Suprapubic skin (tissue), 4 donors: ENCODE data around the gene CDH8. TPM values are rescaled to one million over a fixed set of nuclear protein-coding genes. Genes with fewer than 3 reads are reported as not detected.
"Not testable (repeated sequence)": the region's sequence is repeated elsewhere in the genome, so short reads cannot be mapped to it uniquely, and the experiment has no call there.

Experiments
- DNase-seq, 2 donors: peaks; one replicate each; pipeline ENCODE4 v3.0.0-alpha.2; 2019; ENCODE audit warnings: low spot score in 2 of 2
- H3K27ac ChIP-seq: fragments of 200-600 bp; sonication (generic); one replicate; pipeline ENCODE4 v1.5.1; 2019
- H3K27me3 ChIP-seq: fragments of 200-600 bp; sonication (generic); one replicate; pipeline ENCODE4 v1.5.1; 2019
- H3K36me3 ChIP-seq: fragments of 200-600 bp; sonication (generic); one replicate; pipeline ENCODE4 v1.5.1; 2019
- H3K4me1 ChIP-seq: fragments of 200-600 bp; sonication (generic); one replicate; pipeline ENCODE4 v1.5.1; 2019
- H3K4me3 ChIP-seq: fragments of 200-600 bp; sonication (generic); one replicate; pipeline ENCODE4 v1.5.1; 2019; ENCODE audit warnings: mild to moderate bottlenecking
- H3K9me3 ChIP-seq: fragments of 200-600 bp; sonication (generic); one replicate; pipeline ENCODE4 v1.5.1; 2019
- CTCF ChIP-seq, 2 donors: fragments of 200-600 bp in 1 of 2; fragments of 450-650 bp in 1 of 2; sonication (generic) in 1 of 2; IDR thresholded peaks; one replicate each; pipeline ENCODE4 v1.5.1; 2016 to 2019; ENCODE audit warnings: antibody characterized with exemption in 2 of 2, mild to moderate bottlenecking in 1 of 2, moderate library complexity in 1 of 2
- EP300 ChIP-seq: sonication (generic); formaldehyde crosslinking; IDR thresholded peaks from one replicate; pipeline ENCODE4 v1.6.1; 2017; ENCODE audit warnings: antibody characterized with exemption
- POLR2A ChIP-seq, 2 donors: fragments of 450-650 bp; IDR thresholded peaks; one replicate each; pipeline ENCODE4 v1.6.1; 2017; ENCODE audit warnings: antibody characterized with exemption in 2 of 2, mild to moderate bottlenecking in 2 of 2, moderate library complexity in 2 of 2
- POLR2AphosphoS5 ChIP-seq, 3 donors: sonication (generic); formaldehyde crosslinking; IDR thresholded peaks; one replicate each; pipeline ENCODE4 v1.6.1; 2017; ENCODE audit warnings: antibody characterized with exemption in 3 of 3
- WGBS: methylation state at CpG from one replicate; pipeline ENCODE4 v1.1.5; 2018; 5-methylcytosine and 5-hydroxymethylcytosine counted together
- total RNA-seq, 4 donors: library from RNA; depleted of rRNA; stranded (reverse); fragments of >200 nt; gene quantifications; one replicate each; pipeline ENCODE4 v1.1.0, GENCODE V29; 2016

Gene CDH8
- total RNA-seq, 4 donors from 2014 or later: 0.42 to 5.8 (median 2.2) TPM; not detected in 1

- no peaks in the 10 kb centered on the region for H3K4me1 ChIP-seq
- H3K9me3 ChIP-seq: no peaks in the 10 kb centered on the region
- DNase-seq: no peak
- H3K27ac ChIP-seq: no peak overlapping the region
- no peaks in the 10 kb centered on the region for H3K27me3 ChIP-seq
- H3K4me3 ChIP-seq: no peak overlapping the region
- TF ChIP-seq CTCF (IDR thresholded peaks at IDR 0.05): no peak
- no peak for TF ChIP-seq POLR2A (IDR thresholded peaks at IDR 0.05)
- TF ChIP-seq EP300: no peak
- no peak for TF ChIP-seq POLR2AphosphoS5 (IDR thresholded peaks at IDR 0.05)
- no peaks in the 10 kb centered on the region for H3K36me3 ChIP-seq
Observed at GRCh38 chr16:61812251-61812650, 224.0 kb downstream of the CDH8 start.

GRCh38 chr16:61807551-61807950 is 228.7 kb downstream of the CDH8 start:
- Histone ChIP-seq H3K9me3 (no peaks in the 10 kb centered on the region), H3K27ac (no peak overlapping the region), H3K36me3 (no peaks in the 10 kb centered on the region), H3K4me1 (no peaks in the 10 kb centered on the region), H3K4me3 (no peak overlapping the region), H3K27me3 (no peaks in the 10 kb centered on the region)
- no peak for TF ChIP-seq EP300
- no peak for TF ChIP-seq POLR2AphosphoS5 (IDR thresholded peaks at IDR 0.05)
- TF ChIP-seq POLR2A (IDR thresholded peaks at IDR 0.05): no peak
- no peak for TF ChIP-seq CTCF (IDR thresholded peaks at IDR 0.05)
- no peak for DNase-seq
- 83% methylated on average over 3 of the region's 3 CpGs for WGBS

- 93% methylated on average over 8 of the region's 10 CpGs for WGBS
- H3K36me3 ChIP-seq, DNase-seq, H3K4me3 ChIP-seq, H3K27ac ChIP-seq, H3K9me3 ChIP-seq, H3K27me3 ChIP-seq, H3K4me1 ChIP-seq: not testable (repeated sequence)
Observed at GRCh38 chr16:61801217-61801616, 235.0 kb downstream of the CDH8 start.

- no peak for DNase-seq
- no peaks in the 10 kb centered on the region for H3K36me3 ChIP-seq
- WGBS: 53% methylated on average over 2 of the region's 2 CpGs
- no peaks in the 10 kb centered on the region for H3K9me3 ChIP-seq
- no peaks in the 10 kb centered on the region for H3K4me1 ChIP-seq
- H3K27me3 ChIP-seq: no peaks in the 10 kb centered on the region
- H3K4me3 ChIP-seq: no peak overlapping the region
- H3K27ac ChIP-seq: no peak overlapping the region
- TF ChIP-seq POLR2AphosphoS5 (IDR thresholded peaks at IDR 0.05): no peak
Observed at GRCh38 chr16:61798741-61799140, 237.5 kb downstream of the CDH8 start.

- no peaks in the 10 kb centered on the region for H3K36me3 ChIP-seq
- WGBS: 40% methylated on average over 1 of the region's 1 CpG
- no peaks in the 10 kb centered on the region for H3K9me3 ChIP-seq
- H3K4me3 ChIP-seq: no peak overlapping the region
- no peaks in the 10 kb centered on the region for H3K4me1 ChIP-seq
- no peak for DNase-seq
- no peak for TF ChIP-seq POLR2AphosphoS5 (IDR thresholded peaks at IDR 0.05)
- TF ChIP-seq EP300: no peak
- no peak for TF ChIP-seq CTCF (IDR thresholded peaks at IDR 0.05)
- no peak for TF ChIP-seq POLR2A (IDR thresholded peaks at IDR 0.05)
- H3K27me3 ChIP-seq: no peaks in the 10 kb centered on the region
- H3K27ac ChIP-seq: no peak overlapping the region
Observed at GRCh38 chr16:61797961-61798507, 238.2 kb downstream of the CDH8 start.

- TF ChIP-seq EP300 (no peak), POLR2AphosphoS5 (IDR thresholded peaks at IDR 0.05) (no peak), POLR2A (IDR thresholded peaks at IDR 0.05) (no peak), CTCF (IDR thresholded peaks at IDR 0.05) (no peak)
- Histone ChIP-seq H3K36me3 (no peaks in the 10 kb centered on the region), H3K4me3 (no peak overlapping the region), H3K27ac (no peak overlapping the region), H3K27me3 (no peaks in the 10 kb centered on the region), H3K4me1 (no peaks in the 10 kb centered on the region), H3K9me3 (no peaks in the 10 kb centered on the region)
- WGBS: 43% methylated on average over 3 of the region's 3 CpGs
- DNase-seq: no peak
Observed at GRCh38 chr16:61797296-61797795, 238.9 kb downstream of the CDH8 start.
